ENCODE data around the gene VPS13D. TPM values are rescaled to one million over a fixed set of nuclear protein-coding genes. Genes with fewer than 3 reads are reported as not detected.

VPS13D gene
- total RNA-seq, 1 experiment from 2014 or later = 30.7 TPM

GRCh38 chr1:12475947-12476346 is 246.1 kb downstream of the VPS13D start:
- Histone ChIP-seq H3K79me2 (ENCODE audit: low read length) (peaks cover 24% of the 10 kb centered on the region), H3K27ac (ENCODE audit: low read length) (peak overlapping the region; percentile 96), H3K9me2 (replicated peaks; ENCODE audit: low read length) (no peaks in the 10 kb centered on the region), H4K20me1 (ENCODE audit: low read length) (no peaks in the 10 kb centered on the region), H2AFZ (ENCODE audit: low read length) (no peak overlapping the region), H3K4me2 (ENCODE audit: low read length) (peak overlapping the region; percentile 50), H3K27me3 (ENCODE audit: low read length) (no peaks in the 10 kb centered on the region), H3K36me3 (ENCODE audit: low read depth, low read length) (peaks cover 17% of the 10 kb centered on the region), H3K9me3 (ENCODE audit: low read length) (no peaks in the 10 kb centered on the region), H3K4me3 (ENCODE audit: low read length) (no peak overlapping the region), H3F3A (ENCODE audit: low read length, unreplicated experiment) (peaks cover 30% of the 10 kb centered on the region), H3K4me1 (ENCODE audit: insufficient read depth, low read length) (peaks cover 60% of the 10 kb centered on the region), H3K9ac (ENCODE audit: low read length) (peak overlapping the region; percentile 71)
- peak; percentile 73 for DNase-seq
- POLR2A ChIA-PET (ENCODE audit: unreplicated experiment) = interaction anchor here (0.7 to 1.2 kb wide), 2 partner anchors 95 to 142 kb away, joined by 5 to 20 read pairs; partner anchors contain the start of gene DHRS3
- CTCF ChIA-PET = interaction anchor here (0.6 kb wide), 1 partner anchor 196 kb away, joined by 3 read pairs; no protein-coding TSS in a partner anchor
- peak; percentile 8; the same call in 1 of the 2 replicates for ATAC-seq
- intact Hi-C loops (cut with micrococcal nuclease) = loop anchor here (5.0 kb wide), 2 partner anchors 119 to 121 kb away; no protein-coding TSS in a partner anchor
- no peak for TF ChIP-seq EZH2phosphoT487 (IDR thresholded peaks at IDR 0.05; ENCODE audit: borderline replicate concordance, low read length)
- no peak for TF ChIP-seq CTCF (conservative IDR thresholded peaks at IDR 0.05; ENCODE audit: low read depth, low read length)
- TF ChIP-seq EZH2 (IDR thresholded peaks at IDR 0.05; ENCODE audit: low read length, unreplicated experiment) = no peak
- BruUV-seq (replicated peaks) = no TSS peak

- no peak overlapping the region for H3K4me3 ChIP-seq (ENCODE audit: low read length)
- H2AFZ ChIP-seq (ENCODE audit: low read length) = no peak overlapping the region
- H3K27ac ChIP-seq (ENCODE audit: low read length) = peak overlapping the region; percentile 96
- H3K9me2 ChIP-seq (replicated peaks; ENCODE audit: low read length) = no peaks in the 10 kb centered on the region
- intact Hi-C loops (cut with micrococcal nuclease) = loop anchor here (5.0 kb wide), 2 partner anchors 120 kb away; no protein-coding TSS in a partner anchor
- H3K9me3 ChIP-seq (ENCODE audit: low read length) = no peaks in the 10 kb centered on the region
- H3K27me3 ChIP-seq (ENCODE audit: low read length) = no peaks in the 10 kb centered on the region
- peaks cover 31% of the 10 kb centered on the region for H3K79me2 ChIP-seq (ENCODE audit: low read length)
- ChIA-PET POLR2A (ENCODE audit: unreplicated experiment) (interaction anchor here (0.5 to 0.9 kb wide), 3 partner anchors 25 to 141 kb away, joined by 3 read pairs; partner anchors contain the start of gene DHRS3), CTCF (no interaction called here)
- peaks cover 17% of the 10 kb centered on the region for H3K36me3 ChIP-seq (ENCODE audit: low read depth, low read length)
- H3K9ac ChIP-seq (ENCODE audit: low read length) = peak overlapping the region; percentile 71
- DNase-seq = no peak
- peaks cover 73% of the 10 kb centered on the region for H3K4me1 ChIP-seq (ENCODE audit: insufficient read depth, low read length)
- H4K20me1 ChIP-seq (ENCODE audit: low read length) = no peaks in the 10 kb centered on the region
- H3K4me2 ChIP-seq (ENCODE audit: low read length) = peak overlapping the region; percentile 51
- TF ChIP-seq EZH2 (IDR thresholded peaks at IDR 0.05; ENCODE audit: low read length, unreplicated experiment) (no peak), EZH2phosphoT487 (IDR thresholded peaks at IDR 0.05; ENCODE audit: borderline replicate concordance, low read length) (no peak), CTCF (conservative IDR thresholded peaks at IDR 0.05; ENCODE audit: low read depth, low read length) (no peak)
- no peak for ATAC-seq
- no TSS peak for BruUV-seq (replicated peaks)
- H3F3A ChIP-seq (ENCODE audit: low read length, unreplicated experiment) = peaks cover 30% of the 10 kb centered on the region
These were observed 247.5 kb downstream of the VPS13D start for GRCh38 chr1:12477314-12477713.

All from PC-3 (cell line).